GM13977 (cell line): Measurements from ENCODE around the gene SLC35F1.

Source experiments
- DNase-seq: peaks from one replicate; pipeline ENCODE4 v3.0.0; 2012; ENCODE audit warnings: low spot score
- CTCF ChIP-seq: IDR thresholded peaks from 2 replicates; pipeline ENCODE4 v1.5.1; 2012; ENCODE audit warnings: mild to moderate bottlenecking, control low read depth; ENCODE audit not compliant: insufficient read depth; ENCODE audit errors: extremely low read depth, missing control alignments
- in situ Hi-C: fragments of 300-500 bp; cut with MboI; formaldehyde crosslinking; loops from one replicate; pipeline ENCODE4 v1.12.0; 2022; ENCODE audit warnings: low sequenced_read_pairs, low pct_unique_long_range_greater_than_20kb, mixed read lengths, inconsistent platforms; ENCODE audit not compliant: unreplicated experiment

Gene SLC35F1

DNA sequence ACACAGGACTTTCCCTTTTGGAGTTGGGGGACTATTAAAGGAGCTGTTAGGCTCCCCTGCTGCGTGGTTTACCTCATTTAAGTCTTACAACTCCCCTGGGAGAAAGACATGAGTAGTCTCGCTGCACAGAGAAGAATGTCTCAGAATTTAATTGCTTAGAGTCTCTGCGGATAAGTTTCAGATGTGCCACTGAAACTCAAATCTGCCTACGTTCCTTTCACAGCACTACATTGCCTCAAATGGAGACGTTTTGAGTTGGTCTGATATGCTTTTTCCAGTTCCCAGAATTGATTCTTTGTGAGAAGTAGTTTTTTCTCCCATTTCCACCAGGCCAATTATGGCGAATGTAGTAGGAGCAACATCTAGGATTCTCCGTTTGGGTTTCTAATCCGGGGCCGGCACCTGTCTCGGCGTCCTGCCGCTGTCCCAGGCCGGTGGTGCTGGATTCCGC, 532 bp upstream of the SLC35F1 start:
- DNase-seq, result peak; percentile 52
- in situ Hi-C loops, result no loop called here
- no peak for TF ChIP-seq CTCF

GRCh38 chr6:117907601-117908245, 659 bp downstream of the SLC35F1 start:
- no peak for DNase-seq

DNA sequence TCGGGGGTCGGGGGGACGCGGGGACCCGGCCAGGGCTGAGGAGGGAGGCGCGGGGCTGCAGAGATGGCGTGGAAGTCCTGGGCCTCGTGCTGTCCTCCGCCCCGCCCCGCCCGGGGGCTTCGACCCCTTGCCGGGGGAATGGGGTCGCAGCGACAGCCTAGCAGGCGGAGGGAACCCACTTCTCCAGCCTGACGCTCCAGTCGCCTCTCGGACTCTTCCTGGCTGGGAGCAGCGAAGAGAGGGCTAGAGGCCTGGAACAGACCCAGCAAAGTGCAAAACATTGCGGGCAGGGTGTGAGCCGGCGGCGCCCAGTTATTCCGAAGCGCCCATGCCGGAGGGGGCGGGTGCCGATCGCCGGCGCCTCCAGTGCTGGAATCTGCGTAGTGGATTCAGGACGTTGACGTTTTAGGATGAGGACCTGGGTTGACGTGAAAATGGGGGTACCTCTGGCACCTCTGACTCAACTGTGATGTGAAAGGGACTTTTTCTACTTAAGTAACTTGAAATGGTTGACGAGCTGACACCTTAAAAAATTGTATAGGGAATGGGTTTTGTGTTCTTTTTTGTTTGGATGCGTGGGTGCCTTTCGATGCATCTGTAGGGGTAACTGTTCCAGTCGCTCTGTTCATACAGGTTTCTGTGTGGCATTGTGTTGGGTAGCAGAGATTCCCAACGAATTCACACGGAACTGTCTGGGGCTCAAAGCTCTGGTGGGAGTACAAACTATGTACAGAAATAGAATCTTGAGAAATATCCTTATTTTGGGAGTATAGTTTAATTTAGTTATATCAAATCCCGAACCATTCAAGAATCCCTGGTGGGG, 1.4 kb downstream of the SLC35F1 start:
- no peak for DNase-seq
- in situ Hi-C loops, result no loop called here
- no peak for TF ChIP-seq CTCF

More at GRCh38 chr6:117907601-117908245, 659 bp downstream of the SLC35F1 start:
- no peak for TF ChIP-seq CTCF
- in situ Hi-C loops, result no loop called here

- no peak for TF ChIP-seq CTCF
- in situ Hi-C loops, result no loop called here
- no peak for DNase-seq
These were observed 2.6 kb downstream of the SLC35F1 start for GRCh38 chr6:117909638-117910037.

GRCh38 chr6:117910549-117910948, 3.5 kb downstream of the SLC35F1 start:
- in situ Hi-C loops, result no loop called here
- no peak for DNase-seq
- no peak for TF ChIP-seq CTCF

GRCh38 chr6:117911150-117911549, 4.1 kb downstream of the SLC35F1 start:
- in situ Hi-C loops, result no loop called here
- no peak for TF ChIP-seq CTCF
- DNase-seq, result no peak
